B cell (primary cell): Measurements from ENCODE around the gene SLC1A5. TPM values are rescaled to one million over a fixed set of nuclear protein-coding genes. Genes with fewer than 3 reads are reported as not detected.
"Not testable (repeated sequence)": the region's sequence is repeated elsewhere in the genome, so short reads cannot be mapped to it uniquely, and the experiment has no call there.

Source experiments
- ATAC-seq: fragments of 200-7000 bp; cut with Tn5 transposase; one replicate; pipeline ENCODE4 v1.10.0; 2021; ENCODE audit warnings: low read depth, mild to moderate bottlenecking, moderate number of reproducible peaks, moderate library complexity
- CTCF ChIA-PET: fragments of 350-600 bp; sonication (Branson Sonifier 250); formaldehyde crosslinking; loops from one replicate; lab custom pipeline; 2021; ENCODE audit warnings: antibody characterized with exemption, inconsistent platforms; lab: Charles Lee
- POLR2A ChIA-PET: fragments of 350-600 bp; sonication (Branson Sonifier 250); formaldehyde crosslinking; loops from one replicate; lab custom pipeline; 2021; ENCODE audit warnings: antibody characterized with exemption; lab: Charles Lee
- DNase-seq: peaks from one replicate; pipeline ENCODE4 v3.0.0; 2013
- H2AFZ ChIP-seq: 2 replicates; pipeline ENCODE4 v1.6.1; 2012; ENCODE audit warnings: mild to moderate bottlenecking, low read depth, low read length; ENCODE audit not compliant: insufficient read depth, poor library complexity, severe bottlenecking
- H3K27ac ChIP-seq, 2 donors: 1 replicate in 1 of 2; 2 replicates in 1 of 2; pipeline ENCODE4 v1.5.1; 2012 to 2013; ENCODE audit warnings: low read length in 2 of 2, mild to moderate bottlenecking in 2 of 2, moderate library complexity in 1 of 2
- H3K27me3 ChIP-seq, 4 experiments: fragments of 200-600 bp in 1 of 4; sonication (generic) in 1 of 4; replicated peaks in 1 of 4; 1 replicate in 2 of 4; 2 replicates in 2 of 4; pipeline versions ENCODE4 v1.6.1 to v1.7.0; 2013 to 2016; ENCODE audit warnings: low read length in 3 of 4, mild to moderate bottlenecking in 2 of 4, mixed read lengths in 1 of 4, moderate library complexity in 1 of 4; ENCODE audit not compliant: insufficient read depth in 4 of 4, control insufficient read depth in 3 of 4; ENCODE audit errors: control extremely low read depth in 1 of 4
- H3K36me3 ChIP-seq, 2 experiments: replicated peaks in 1 of 2; 1 replicate in 1 of 2; 2 replicates in 1 of 2; pipeline versions ENCODE4 v1.6.1 to v1.7.1; 2013; ENCODE audit warnings: low read length in 1 of 2; ENCODE audit not compliant: insufficient read depth in 2 of 2, control insufficient read depth in 1 of 2; ENCODE audit errors: control extremely low read depth in 1 of 2, extremely low read depth in 1 of 2
- H3K4me1 ChIP-seq, 2 donors: fragments of 200-600 bp in 1 of 2; sonication (generic) in 1 of 2; 1 replicate in 1 of 2; 2 replicates in 1 of 2; pipeline versions ENCODE4 v1.5.1 to v1.6.1; 2013 to 2017; ENCODE audit warnings: low read length in 2 of 2; ENCODE audit not compliant: control insufficient read depth in 2 of 2, insufficient read depth in 2 of 2
- H3K4me2 ChIP-seq: replicated peaks from 2 replicates; pipeline ENCODE3; 2012; ENCODE audit warnings: mild to moderate bottlenecking, low read depth, low read length; ENCODE audit not compliant: poor library complexity, severe bottlenecking
- H3K4me3 ChIP-seq, 5 experiments: fragments of 200-600 bp in 1 of 5; sonication (generic) in 1 of 5; 1 replicate in 3 of 5; 2 replicates in 2 of 5; pipeline versions ENCODE4 v1.5.1 to v1.7.0; 2011 to 2016; ENCODE audit warnings: low read length in 4 of 5, mild to moderate bottlenecking in 4 of 5, low read depth in 2 of 5, control low read depth in 1 of 5, moderate library complexity in 1 of 5; ENCODE audit not compliant: insufficient read depth in 1 of 5; ENCODE audit errors: control extremely low read depth in 1 of 5, extremely low read depth in 1 of 5
- H3K79me2 ChIP-seq: fragments of 200-600 bp; sonication (generic); one replicate; pipeline ENCODE4 v1.6.0; 2016; ENCODE audit warnings: low read length; ENCODE audit not compliant: control insufficient read depth, insufficient read depth
- H3K9ac ChIP-seq: fragments of 200-600 bp; sonication (generic); 2 replicates; pipeline ENCODE4 v1.6.1; 2017; ENCODE audit warnings: mild to moderate bottlenecking, low read length, moderate library complexity
- H3K9me3 ChIP-seq, 3 donors: one replicate each; pipeline versions ENCODE4 v1.6.1 to v1.7.1; 2013; ENCODE audit warnings: low read length in 2 of 3; ENCODE audit not compliant: control insufficient read depth in 2 of 3, insufficient read depth in 1 of 3; ENCODE audit errors: control extremely low read depth in 1 of 3
- H4K20me1 ChIP-seq: 2 replicates; pipeline ENCODE4 v1.6.0; 2012; ENCODE audit warnings: mild to moderate bottlenecking, low read length; ENCODE audit not compliant: insufficient read depth, control insufficient read depth, poor library complexity, severe bottlenecking
- H3K27ac Mint-ChIP-seq: one replicate; pipeline ENCODE4 v1.8.0; 2021; ENCODE audit warnings: mixed read lengths
- H3K27me3 Mint-ChIP-seq: one replicate; pipeline ENCODE4 v1.8.0; 2021; ENCODE audit warnings: mixed read lengths
- H3K4me1 Mint-ChIP-seq: one replicate; pipeline ENCODE4 v1.8.0; 2021; ENCODE audit warnings: mixed read lengths
- H3K4me3 Mint-ChIP-seq: one replicate; pipeline ENCODE4 v1.8.0; 2021; ENCODE audit warnings: mixed read lengths
- H3K9me3 Mint-ChIP-seq: one replicate; pipeline ENCODE4 v1.8.0; 2022; ENCODE audit warnings: mixed read lengths; ENCODE audit not compliant: insufficient read depth
- EZH2 ChIP-seq: IDR thresholded peaks from 2 replicates; pipeline ENCODE4 v1.6.1; 2012; ENCODE audit warnings: borderline replicate concordance, low read depth, mild to moderate bottlenecking, moderate library complexity, low read length; ENCODE audit not compliant: insufficient read depth, poor library complexity, severe bottlenecking
- WGBS: methylation state at CpG from one replicate; pipeline ENCODE4 v1.1.5; 2013; ENCODE audit warnings: missing lambda C conversion rate; ENCODE audit not compliant: insufficient coverage; 5-methylcytosine and 5-hydroxymethylcytosine counted together
- intact Hi-C: fragments of 100-400 bp; cut with micrococcal nuclease; formaldehyde crosslinking; loops from one replicate; pipeline ENCODE4 v1.10.0; 2022
- polyA plus RNA-seq: library from polyadenylated mRNA; depleted of rRNA; stranded (reverse); fragments of >200 nt; gene quantifications from 2 replicates; pipeline ENCODE4 v1.2.3, GENCODE V29; 2012
- total RNA-seq, 2 donors: library from RNA; stranded (reverse); fragments of 120-200 nt in 1 of 2; gene quantifications; 1 replicate in 1 of 2; 2 replicates in 1 of 2; pipeline versions ENCODE4 v1.2.3 to v1.2.4, GENCODE V29; 2013 to 2022
- TF ChIP-seq, protein P1 (sequence below): fragments of 200-600 bp; IDR thresholded peaks from one replicate; pipeline ENCODE4 v1.8.0; 2022; ENCODE audit warnings: antibody characterized with exemption, mild to moderate bottlenecking

SLC1A5 gene
- total and polyA plus RNA-seq, 2 donors (not counting 1 experiment from before 2014, with no cell fraction given) = 19.0 to 37.3 TPM

DNA sequence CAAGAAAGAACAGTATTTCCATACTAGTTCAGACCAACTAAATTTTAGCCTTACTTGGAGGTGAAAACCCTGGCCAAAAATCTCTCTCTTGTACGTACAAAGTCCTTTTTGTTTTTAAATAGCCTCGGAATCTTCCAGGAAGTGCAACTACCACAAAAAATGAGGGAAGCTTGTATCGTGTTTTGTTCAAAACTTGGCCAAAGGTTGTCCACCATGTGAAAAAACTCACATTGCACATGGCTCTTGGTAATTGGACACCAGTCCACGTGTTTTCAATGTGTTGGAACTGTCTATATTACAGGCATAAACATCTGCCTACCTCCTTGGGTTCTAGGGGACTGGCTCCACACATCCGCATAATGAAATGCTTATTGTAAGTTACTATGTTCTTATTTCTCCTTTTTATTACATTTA is 27.0 kb downstream of the SLC1A5 start:
- Histone ChIP-seq H3K79me2 (peaks cover 8% of the 10 kb centered on the region), H3K36me3 (no peaks in the 10 kb centered on the region), H3K27me3 (no peaks in the 10 kb centered on the region), H3K27ac (no peak overlapping the region), H4K20me1 (peaks cover 15% of the 10 kb centered on the region), H3K9ac (no peak overlapping the region), H2AFZ (no peak overlapping the region), H3K4me1 (peaks cover 0 to 5% of the 10 kb centered on the region in 2 donors), H3K4me2 (no peak overlapping the region), H3K4me3 (no peak overlapping the region), H3K9me3 (peaks cover 0 to under 1% (median 0%) of the 10 kb centered on the region in 3 donors)
- H3K9me3 Mint-ChIP-seq = no peaks in the 10 kb centered on the region
- ChIA-PET CTCF (interaction anchor here (1.3 kb wide), 1 partner anchor 79 kb away, joined by 10 read pairs; no protein-coding TSS in a partner anchor), POLR2A (no interaction called here)
- 91% methylated on average over 2 of the region's 5 CpGs for WGBS
- no peak overlapping the region for H3K27ac Mint-ChIP-seq
- TF ChIP-seq EZH2 = no peak
- TF ChIP-seq, protein P1, sequence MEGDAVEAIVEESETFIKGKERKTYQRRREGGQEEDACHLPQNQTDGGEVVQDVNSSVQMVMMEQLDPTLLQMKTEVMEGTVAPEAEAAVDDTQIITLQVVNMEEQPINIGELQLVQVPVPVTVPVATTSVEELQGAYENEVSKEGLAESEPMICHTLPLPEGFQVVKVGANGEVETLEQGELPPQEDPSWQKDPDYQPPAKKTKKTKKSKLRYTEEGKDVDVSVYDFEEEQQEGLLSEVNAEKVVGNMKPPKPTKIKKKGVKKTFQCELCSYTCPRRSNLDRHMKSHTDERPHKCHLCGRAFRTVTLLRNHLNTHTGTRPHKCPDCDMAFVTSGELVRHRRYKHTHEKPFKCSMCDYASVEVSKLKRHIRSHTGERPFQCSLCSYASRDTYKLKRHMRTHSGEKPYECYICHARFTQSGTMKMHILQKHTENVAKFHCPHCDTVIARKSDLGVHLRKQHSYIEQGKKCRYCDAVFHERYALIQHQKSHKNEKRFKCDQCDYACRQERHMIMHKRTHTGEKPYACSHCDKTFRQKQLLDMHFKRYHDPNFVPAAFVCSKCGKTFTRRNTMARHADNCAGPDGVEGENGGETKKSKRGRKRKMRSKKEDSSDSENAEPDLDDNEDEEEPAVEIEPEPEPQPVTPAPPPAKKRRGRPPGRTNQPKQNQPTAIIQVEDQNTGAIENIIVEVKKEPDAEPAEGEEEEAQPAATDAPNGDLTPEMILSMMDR = no peak
- no peaks in the 10 kb centered on the region for H3K27me3 Mint-ChIP-seq
- no peak overlapping the region for H3K4me3 Mint-ChIP-seq
- ATAC-seq (no peak), DNase-seq (no peak)
- H3K4me1 Mint-ChIP-seq = peaks cover 2% of the 10 kb centered on the region
- intact Hi-C loops = no loop called here

DNA sequence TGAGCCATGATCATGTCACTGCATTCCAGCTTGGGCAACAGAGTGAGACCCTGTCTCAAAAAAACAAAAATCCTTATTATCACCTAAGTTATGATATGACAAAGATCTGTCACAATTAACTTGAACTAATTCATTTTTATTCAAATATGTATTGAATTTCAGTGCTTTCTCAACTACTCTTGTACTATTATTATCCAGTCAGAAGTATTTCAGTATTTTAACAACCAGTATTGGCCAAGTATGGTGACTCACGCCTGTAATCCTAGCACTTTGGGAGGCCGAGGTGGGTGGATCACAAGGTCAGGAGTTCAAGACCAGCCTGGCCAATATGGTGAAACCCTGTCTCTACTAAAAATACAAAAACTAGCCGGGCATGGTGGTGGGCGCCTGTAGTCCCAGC is 27.5 kb downstream of the SLC1A5 start:
- H4K20me1 ChIP-seq = peaks cover 16% of the 10 kb centered on the region
- H3K79me2 ChIP-seq, H3K9me3 Mint-ChIP-seq, H3K27me3 ChIP-seq, intact Hi-C loops, H3K27ac ChIP-seq, H3K9me3 ChIP-seq, H3K27ac Mint-ChIP-seq, H3K4me1 Mint-ChIP-seq, H3K4me3 Mint-ChIP-seq, H3K9ac ChIP-seq, POLR2A ChIA-PET, ATAC-seq, H2AFZ ChIP-seq, H3K4me3 ChIP-seq, H3K4me1 ChIP-seq, H3K36me3 ChIP-seq, DNase-seq, H3K27me3 Mint-ChIP-seq, H3K4me2 ChIP-seq: not testable (repeated sequence)
- WGBS = no CpG with 5 or more reads among the region's 4 CpGs
- CTCF ChIA-PET = interaction anchor here (1.3 kb wide), 1 partner anchor 80 kb away, joined by 10 read pairs; no protein-coding TSS in a partner anchor
